ENCODE data around the gene LRWD1.
"Not testable (repeated sequence)": the region's sequence is repeated elsewhere in the genome, so short reads cannot be mapped to it uniquely, and the experiment has no call there.

- TF ChIP-seq POLR2A (IDR thresholded peaks at IDR 0.05; ENCODE audit: borderline replicate concordance, extremely low read depth, insufficient read depth, insufficient read length); CTCF (IDR thresholded peaks at IDR 0.05 in 2 of 3, conservative IDR thresholded peaks at IDR 0.05 in 1 of 3; ENCODE audit: borderline replicate concordance in 1 of 3, insufficient read depth in 1 of 3, low read depth in 2 of 3, low read length in 2 of 3); POLR2AphosphoS5 (IDR thresholded peaks at IDR 0.05; ENCODE audit: low read depth, low read length): not testable (repeated sequence)
These were observed 29.2 kb downstream of the LRWD1 start for GRCh38 chr7:102494026-102494425.

Data from HCT116 (cell line).